ENCODE measurements around the gene ZC3H4. TPM values are rescaled to one million over a fixed set of nuclear protein-coding genes. Genes with fewer than 3 reads are reported as not detected.

Gene ZC3H4
- total RNA-seq, 1 donor from 2014 or later = 56.7 TPM

- Mint-ChIP-seq H3K9me3 (ENCODE audit: unreplicated experiment) (no peaks in the 10 kb centered on the region), H3K4me3 (ENCODE audit: unreplicated experiment) (no peak overlapping the region), H3K27ac (ENCODE audit: unreplicated experiment) (no peak overlapping the region), H3K27me3 (ENCODE audit: unreplicated experiment) (peaks cover 24% of the 10 kb centered on the region), H3K36me3 (ENCODE audit: low read depth, unreplicated experiment) (no peaks in the 10 kb centered on the region), H3K4me1 (ENCODE audit: unreplicated experiment) (no peaks in the 10 kb centered on the region)
- DNase-seq (ENCODE audit: low spot score) = no peak
- no peak for TF ChIP-seq CTCF (IDR thresholded peaks at IDR 0.05; ENCODE audit: unreplicated experiment)
These were observed 92.5 kb downstream of the ZC3H4 start for GRCh38 chr19:47020992-47021496.

GRCh38 chr19:47020132-47020805 lies 93.3 kb downstream of the ZC3H4 start:
- no peak for TF ChIP-seq CTCF (IDR thresholded peaks at IDR 0.05; ENCODE audit: unreplicated experiment)
- H3K9me3 Mint-ChIP-seq (ENCODE audit: unreplicated experiment) = no peaks in the 10 kb centered on the region
- no peaks in the 10 kb centered on the region for H3K4me1 Mint-ChIP-seq (ENCODE audit: unreplicated experiment)
- H3K4me3 Mint-ChIP-seq (ENCODE audit: unreplicated experiment) = no peak overlapping the region
- H3K27me3 Mint-ChIP-seq (ENCODE audit: unreplicated experiment) = peaks cover 22% of the 10 kb centered on the region
- DNase-seq (ENCODE audit: low spot score) = no peak
- no peak overlapping the region for H3K27ac Mint-ChIP-seq (ENCODE audit: unreplicated experiment)
- H3K36me3 Mint-ChIP-seq (ENCODE audit: low read depth, unreplicated experiment) = no peaks in the 10 kb centered on the region

GRCh38 chr19:47019431-47020041 lies 94.0 kb downstream of the ZC3H4 start, which contains the start of gene NPAS1:
TSS of gene NPAS1 (plus strand) at chr19:47019837. CDS start at chr19:47021048, 1,211 bp downstream.
- TF ChIP-seq CTCF (IDR thresholded peaks at IDR 0.05; ENCODE audit: unreplicated experiment) = no peak
- Mint-ChIP-seq H3K27me3 (ENCODE audit: unreplicated experiment) (peaks cover 22% of the 10 kb centered on the region), H3K9me3 (ENCODE audit: unreplicated experiment) (no peaks in the 10 kb centered on the region), H3K27ac (ENCODE audit: unreplicated experiment) (no peak within 1 kb of the TSS), H3K36me3 (ENCODE audit: low read depth, unreplicated experiment) (no peaks in the 10 kb centered on the region), H3K4me1 (ENCODE audit: unreplicated experiment) (no peaks in the 10 kb centered on the region), H3K4me3 (ENCODE audit: unreplicated experiment) (no peak within 1 kb of the TSS)
- peak; percentile 38 for DNase-seq (ENCODE audit: low spot score)

DNA sequence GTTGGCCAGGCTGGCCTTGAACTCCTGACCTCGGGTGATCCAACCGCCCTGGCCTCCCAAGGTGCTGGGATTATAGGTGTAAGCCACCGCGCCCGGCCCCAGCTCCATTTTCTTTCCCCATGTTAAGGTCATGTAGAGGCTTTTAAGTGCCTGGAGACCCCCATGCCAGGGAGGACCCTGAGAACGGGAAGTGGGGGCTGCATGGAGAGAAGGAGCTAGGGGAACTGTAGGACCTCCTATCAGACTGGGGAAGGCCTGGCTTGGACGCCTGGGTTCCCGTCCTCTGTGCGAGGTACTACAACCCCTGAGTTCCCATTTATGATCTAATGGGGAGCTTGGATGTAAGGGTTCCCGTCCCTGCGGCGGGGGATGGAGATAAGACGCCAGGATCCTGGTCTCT lies 94.7 kb downstream of the ZC3H4 start:
- Mint-ChIP-seq H3K4me3 (ENCODE audit: unreplicated experiment) (no peak overlapping the region), H3K27me3 (ENCODE audit: unreplicated experiment) (peaks cover 22% of the 10 kb centered on the region), H3K9me3 (ENCODE audit: unreplicated experiment) (no peaks in the 10 kb centered on the region), H3K36me3 (ENCODE audit: low read depth, unreplicated experiment) (no peaks in the 10 kb centered on the region), H3K27ac (ENCODE audit: unreplicated experiment) (no peak overlapping the region), H3K4me1 (ENCODE audit: unreplicated experiment) (no peaks in the 10 kb centered on the region)
- TF ChIP-seq CTCF (IDR thresholded peaks at IDR 0.05; ENCODE audit: unreplicated experiment) = no peak
- no peak for DNase-seq (ENCODE audit: low spot score)

Other genes with a start within 250 kb of the ZC3H4 start
- 1.0 TPM for gene NPAS1, start 93.9 kb downstream of the ZC3H4 start, total RNA-seq (ENCODE audit: unreplicated experiment)
- gene TMEM160, start 65.2 kb downstream of the ZC3H4 start, total RNA-seq (ENCODE audit: unreplicated experiment) = 46.7 TPM
- 134 TPM for gene SAE1, start 17.1 kb upstream of the ZC3H4 start, total RNA-seq (ENCODE audit: unreplicated experiment)
- gene BBC3, start 117.4 kb upstream of the ZC3H4 start, total RNA-seq (ENCODE audit: unreplicated experiment) = 18.6 TPM
- gene CCDC9, start 142.7 kb upstream of the ZC3H4 start, total RNA-seq (ENCODE audit: unreplicated experiment) = 28.0 TPM
- 4.8 TPM for gene INAFM1, start 161.1 kb upstream of the ZC3H4 start, total RNA-seq (ENCODE audit: unreplicated experiment)
- gene C5AR1, start 196.1 kb upstream of the ZC3H4 start, total RNA-seq (ENCODE audit: unreplicated experiment) = 0.56 TPM
- gene C5AR2, start 218.4 kb upstream of the ZC3H4 start, total RNA-seq (ENCODE audit: unreplicated experiment) = 0.59 TPM
- 19.4 TPM for gene DHX34, start 235.5 kb upstream of the ZC3H4 start, total RNA-seq (ENCODE audit: unreplicated experiment)